ENCODE measurements around the gene SNX18.

- no peak for TF ChIP-seq CTCF (IDR thresholded peaks at IDR 0.05)
- TF ChIP-seq EZH2 (IDR thresholded peaks at IDR 0.05) = no peak
Observed at GRCh38 chr5:54581831-54582548, 64.4 kb downstream of the SNX18 start.
